K562 (cell line): ENCODE measurements around the gene TYSND1. TPM values are rescaled to one million over a fixed set of nuclear protein-coding genes. Genes with fewer than 3 reads are reported as not detected.
A peak's percentile ranks its signal among the peaks of the same experiment; 100 is the strongest.

Experiments used
- BMI1 ChIP-seq: fragments of 150-350 bp; IDR thresholded peaks from 2 replicates; pipeline ENCODE4 v1.6.1; 2014; ENCODE audit warnings: low read length
- CCNT2 ChIP-seq: IDR thresholded peaks from 2 replicates; pipeline ENCODE4 v1.6.1; 2011; ENCODE audit warnings: borderline replicate concordance, low read depth, mild to moderate bottlenecking, moderate library complexity, mixed read lengths, low read length; ENCODE audit not compliant: insufficient read length; ENCODE audit errors: extremely low read depth
- KLF10 ChIP-seq: fragments of 250-450 bp; sonication (Bioruptor Pico); IDR thresholded peaks from 2 replicates; pipeline ENCODE4 v1.6.1; 2021; ENCODE audit warnings: matching md5 sums
- LCOR ChIP-seq: sonication (generic); formaldehyde crosslinking; IDR thresholded peaks from 2 replicates; pipeline ENCODE4 v1.8.0; 2022; ENCODE audit warnings: mild to moderate bottlenecking, missing genetic modification reagents
- MEIS2 ChIP-seq: fragments of 450-650 bp; IDR thresholded peaks from 2 replicates; pipeline ENCODE4 v1.6.1; 2014; ENCODE audit warnings: mild to moderate bottlenecking; ENCODE audit not compliant: partially characterized antibody
- NR2C2 ChIP-seq, 2 experiments: fragments of 200-800 bp in 1 of 2; sonication (Bioruptor generic) in 1 of 2; sonication (generic) in 1 of 2; formaldehyde crosslinking in 1 of 2; IDR thresholded peaks; 2 replicates each; pipeline versions ENCODE4 v1.6.1 to v1.8.0; 2016 to 2022; ENCODE audit warnings: mild to moderate bottlenecking in 1 of 2, missing compliant biosample characterization in 1 of 2, missing genetic modification characterization in 1 of 2, missing genetic modification reagents in 1 of 2
- ZNF830 ChIP-seq: fragments of 250-450 bp; sonication (Bioruptor Pico); IDR thresholded peaks from 2 replicates; pipeline ENCODE4 v1.5.0; 2021; ENCODE audit warnings: mild to moderate bottlenecking
- polyA plus RNA-seq, 8 experiments: library from polyadenylated mRNA; depleted of rRNA in 4 of 8; stranded (reverse) in 5 of 8; unstranded in 3 of 8; fragments of >200 nt; fragmentation: Nextera tagmentation in 2 of 8; fragmentation: Illumina TruSeq in 1 of 8; extraction: Ambion mirVana in 2 of 8; extraction: Trizol in 1 of 8; gene quantifications; 2 replicates each; pipeline versions ENCODE4 v1.2.1 to v1.2.3, GENCODE V29; 2011 to 2014; ENCODE audit warnings: inconsistent platforms in 1 of 8, missing spikeins in 1 of 8
- total RNA-seq, 7 experiments: library from RNA; depleted of rRNA in 6 of 7; stranded (reverse); fragments of >200 nt in 6 of 7; fragmentation: Illumina TruSeq in 2 of 7; extraction: Trizol in 2 of 7; gene quantifications; 2 replicates each; pipeline versions ENCODE4 v1.2.1 to v1.2.3, GENCODE V29; 2011 to 2021; ENCODE audit warnings: low replicate concordance in 1 of 7
- TF ChIP-seq, protein P1 (sequence below), 2 experiments: fragments of 150-350 bp in 1 of 2; IDR thresholded peaks; 2 replicates each; pipeline ENCODE4 v1.6.1; 2012 to 2016; ENCODE audit warnings: low read depth in 2 of 2, low read length in 2 of 2, mild to moderate bottlenecking in 1 of 2, moderate library complexity in 1 of 2
- TF ChIP-seq, protein P2 (sequence below), 2 experiments: IDR thresholded peaks in 1 of 2; conservative IDR thresholded peaks in 1 of 2; 2 replicates each; pipeline ENCODE4 v1.6.1; 2016; ENCODE audit warnings: low read depth in 2 of 2, mild to moderate bottlenecking in 1 of 2, missing compliant biosample characterization in 1 of 2, missing genetic modification characterization in 1 of 2, moderate library complexity in 1 of 2
- TF ChIP-seq, protein P3 (sequence below): fragments of 450-650 bp; formaldehyde crosslinking; IDR thresholded peaks from 2 replicates; pipeline ENCODE4 v1.4.0; 2020; ENCODE audit warnings: mild to moderate bottlenecking, moderate library complexity

The TYSND1 gene
- total and polyA plus RNA-seq, 9 of the 15 experiments (the other 6 are each of a cell fraction or from before 2014, with no cell fraction given) = 0.60 to 2.0 (median 1.3) TPM

DNA sequence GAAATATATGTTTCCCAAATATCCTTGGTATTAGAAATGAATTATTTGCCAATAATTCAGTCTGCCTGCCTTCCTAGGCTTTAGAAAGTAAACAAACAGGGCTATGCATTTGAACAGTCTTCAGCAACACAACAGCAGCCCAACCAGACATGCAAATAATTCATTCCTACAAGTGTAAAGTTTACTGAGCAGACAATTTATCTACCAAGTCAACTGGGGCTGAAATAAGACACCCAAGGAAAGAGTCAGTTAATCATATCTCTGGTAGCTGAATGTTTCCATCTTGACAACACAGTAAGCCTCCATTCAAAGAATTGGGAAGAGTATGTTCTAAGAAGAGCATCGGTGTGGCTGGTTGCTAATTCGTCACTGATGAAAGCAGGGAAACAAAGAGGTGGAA, 52.2 kb downstream of the TYSND1 start (continued):
- TF ChIP-seq NR2C2 (CRISPR knock-in tag; IDR thresholded peaks at IDR 0.05) (no peak), NR2C2 (tag; IDR thresholded peaks at IDR 0.05) (no peak), BMI1 (no peak), ZNF830 (CRISPR knock-in tag) (no peak), KLF10 (no peak), LCOR (CRISPR knock-in tag) (no peak), MEIS2 (peak; percentile 65), CCNT2 (no peak)
- TF ChIP-seq, protein P1, sequence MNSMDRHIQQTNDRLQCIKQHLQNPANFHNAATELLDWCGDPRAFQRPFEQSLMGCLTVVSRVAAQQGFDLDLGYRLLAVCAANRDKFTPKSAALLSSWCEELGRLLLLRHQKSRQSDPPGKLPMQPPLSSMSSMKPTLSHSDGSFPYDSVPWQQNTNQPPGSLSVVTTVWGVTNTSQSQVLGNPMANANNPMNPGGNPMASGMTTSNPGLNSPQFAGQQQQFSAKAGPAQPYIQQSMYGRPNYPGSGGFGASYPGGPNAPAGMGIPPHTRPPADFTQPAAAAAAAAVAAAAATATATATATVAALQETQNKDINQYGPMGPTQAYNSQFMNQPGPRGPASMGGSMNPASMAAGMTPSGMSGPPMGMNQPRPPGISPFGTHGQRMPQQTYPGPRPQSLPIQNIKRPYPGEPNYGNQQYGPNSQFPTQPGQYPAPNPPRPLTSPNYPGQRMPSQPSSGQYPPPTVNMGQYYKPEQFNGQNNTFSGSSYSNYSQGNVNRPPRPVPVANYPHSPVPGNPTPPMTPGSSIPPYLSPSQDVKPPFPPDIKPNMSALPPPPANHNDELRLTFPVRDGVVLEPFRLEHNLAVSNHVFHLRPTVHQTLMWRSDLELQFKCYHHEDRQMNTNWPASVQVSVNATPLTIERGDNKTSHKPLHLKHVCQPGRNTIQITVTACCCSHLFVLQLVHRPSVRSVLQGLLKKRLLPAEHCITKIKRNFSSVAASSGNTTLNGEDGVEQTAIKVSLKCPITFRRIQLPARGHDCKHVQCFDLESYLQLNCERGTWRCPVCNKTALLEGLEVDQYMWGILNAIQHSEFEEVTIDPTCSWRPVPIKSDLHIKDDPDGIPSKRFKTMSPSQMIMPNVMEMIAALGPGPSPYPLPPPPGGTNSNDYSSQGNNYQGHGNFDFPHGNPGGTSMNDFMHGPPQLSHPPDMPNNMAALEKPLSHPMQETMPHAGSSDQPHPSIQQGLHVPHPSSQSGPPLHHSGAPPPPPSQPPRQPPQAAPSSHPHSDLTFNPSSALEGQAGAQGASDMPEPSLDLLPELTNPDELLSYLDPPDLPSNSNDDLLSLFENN (IDR thresholded peaks at IDR 0.05; ENCODE audit: low read depth in 2 of 2, low read length in 2 of 2) = no peak
- TF ChIP-seq, protein P2, sequence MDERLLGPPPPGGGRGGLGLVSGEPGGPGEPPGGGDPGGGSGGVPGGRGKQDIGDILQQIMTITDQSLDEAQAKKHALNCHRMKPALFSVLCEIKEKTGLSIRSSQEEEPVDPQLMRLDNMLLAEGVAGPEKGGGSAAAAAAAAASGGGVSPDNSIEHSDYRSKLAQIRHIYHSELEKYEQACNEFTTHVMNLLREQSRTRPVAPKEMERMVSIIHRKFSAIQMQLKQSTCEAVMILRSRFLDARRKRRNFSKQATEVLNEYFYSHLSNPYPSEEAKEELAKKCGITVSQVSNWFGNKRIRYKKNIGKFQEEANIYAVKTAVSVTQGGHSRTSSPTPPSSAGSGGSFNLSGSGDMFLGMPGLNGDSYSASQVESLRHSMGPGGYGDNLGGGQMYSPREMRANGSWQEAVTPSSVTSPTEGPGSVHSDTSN (CRISPR knock-in tag; IDR thresholded peaks at IDR 0.05; ENCODE audit: low read depth) = no peak
- TF ChIP-seq, protein P2 (tag; conservative IDR thresholded peaks at IDR 0.05; ENCODE audit: low read depth) = peak; percentile 77
- TF ChIP-seq, protein P3, sequence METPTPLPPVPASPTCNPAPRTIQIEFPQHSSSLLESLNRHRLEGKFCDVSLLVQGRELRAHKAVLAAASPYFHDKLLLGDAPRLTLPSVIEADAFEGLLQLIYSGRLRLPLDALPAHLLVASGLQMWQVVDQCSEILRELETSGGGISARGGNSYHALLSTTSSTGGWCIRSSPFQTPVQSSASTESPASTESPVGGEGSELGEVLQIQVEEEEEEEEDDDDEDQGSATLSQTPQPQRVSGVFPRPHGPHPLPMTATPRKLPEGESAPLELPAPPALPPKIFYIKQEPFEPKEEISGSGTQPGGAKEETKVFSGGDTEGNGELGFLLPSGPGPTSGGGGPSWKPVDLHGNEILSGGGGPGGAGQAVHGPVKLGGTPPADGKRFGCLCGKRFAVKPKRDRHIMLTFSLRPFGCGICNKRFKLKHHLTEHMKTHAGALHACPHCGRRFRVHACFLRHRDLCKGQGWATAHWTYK (CRISPR knock-in tag) = no peak
